NCI-H1436 (cell line): ENCODE measurements around the gene URGCP.
"Not testable (repeated sequence)": the region's sequence is repeated elsewhere in the genome, so short reads cannot be mapped to it uniquely, and the experiment has no call there.

Experiments used
- DNase-seq: peaks from one replicate; lab custom pipeline; 2025; lab: John Stamatoyannopoulos, UW

The URGCP gene

DNA sequence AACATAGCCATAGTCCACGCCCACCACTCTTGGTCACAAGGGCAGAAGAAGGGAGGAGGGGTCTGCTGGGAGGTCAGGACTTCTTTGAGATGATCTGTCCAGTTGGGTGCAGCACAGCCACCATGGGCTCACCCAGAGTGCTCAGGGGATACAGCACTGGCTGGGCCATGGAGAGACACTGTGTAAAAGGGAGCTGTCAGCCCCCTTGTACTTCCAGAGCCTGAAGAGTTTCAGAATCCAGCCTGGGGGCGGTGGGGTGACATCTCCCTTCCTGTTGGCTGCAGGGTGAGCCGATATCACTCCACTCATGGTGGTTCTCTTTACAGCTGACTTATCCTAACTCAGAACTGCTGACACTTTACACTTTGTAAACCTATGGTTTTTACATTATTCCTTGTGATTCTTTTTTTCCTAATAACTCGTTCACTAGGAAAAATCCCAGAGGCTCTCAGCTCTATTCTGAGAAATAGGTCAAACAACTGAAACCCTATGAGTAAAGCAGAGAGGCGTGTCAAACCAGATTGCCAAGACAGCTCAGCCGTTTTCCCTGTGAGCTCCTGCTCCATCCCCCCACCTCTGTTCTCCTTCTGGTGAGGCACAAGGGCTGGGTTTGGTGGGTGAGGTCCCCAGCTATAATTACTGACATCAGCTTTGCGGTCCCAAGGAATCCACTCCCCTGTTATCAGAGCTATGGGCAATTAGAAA lies 33.8 kb downstream of the URGCP start:
- no peak for DNase-seq

DNA sequence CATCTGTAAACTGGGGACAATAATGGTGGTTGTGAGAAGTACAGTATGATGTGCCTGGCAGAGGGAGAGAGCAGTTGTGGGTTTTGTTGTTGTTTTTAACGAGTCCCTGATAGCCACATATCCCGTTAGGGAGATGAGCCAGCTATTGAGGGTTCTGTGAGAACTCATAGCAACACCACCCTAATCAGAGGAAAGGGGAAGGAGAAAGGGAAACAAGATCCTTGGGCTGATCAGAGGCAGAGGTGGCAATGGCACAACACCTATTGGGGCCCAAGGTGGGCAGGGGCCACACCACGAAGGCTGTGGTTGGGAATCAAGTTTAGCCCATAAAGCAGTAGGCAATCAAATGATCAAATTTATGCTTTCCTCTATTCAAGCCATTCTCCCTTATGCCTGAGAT lies 35.3 kb downstream of the URGCP start:
- DNase-seq = no peak

DNA sequence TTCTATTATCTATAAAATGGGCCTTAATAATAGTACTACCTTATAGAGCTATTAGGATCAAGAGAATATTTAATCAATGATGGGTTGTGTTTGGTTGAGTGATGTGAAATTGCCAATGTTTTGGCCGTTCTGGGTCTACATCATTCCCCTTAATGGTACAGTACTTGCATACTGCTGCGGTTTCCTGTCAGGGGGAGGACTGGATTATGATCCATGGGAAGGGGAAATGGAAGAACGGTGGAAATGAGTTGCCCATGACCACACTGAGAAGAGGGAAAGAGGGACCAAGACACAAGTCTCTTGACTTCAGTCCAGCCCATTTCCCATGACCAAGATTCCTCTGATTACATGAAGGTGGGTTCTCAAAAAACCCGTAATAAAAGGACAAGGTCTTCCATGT lies 36.1 kb downstream of the URGCP start:
- DNase-seq = no peak

DNA sequence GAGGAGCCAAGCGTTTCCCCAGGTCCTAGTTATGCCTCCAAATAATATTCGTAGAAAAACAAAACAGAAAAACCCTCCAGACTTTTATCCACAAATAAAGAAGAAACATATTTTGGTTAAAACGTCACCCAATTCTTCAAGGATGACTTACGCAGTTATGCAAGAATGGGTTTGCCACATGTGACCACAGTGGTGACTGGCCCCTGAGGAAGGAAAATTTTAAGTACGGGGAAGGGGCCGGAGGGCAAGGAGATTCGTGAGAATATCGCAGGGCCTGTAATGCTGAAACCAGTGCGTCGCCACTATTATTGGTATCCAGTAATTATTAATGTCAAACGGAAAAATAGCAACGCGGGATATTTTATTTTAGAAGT lies 36.5 kb downstream of the URGCP start:
- DNase-seq = no peak

DNA sequence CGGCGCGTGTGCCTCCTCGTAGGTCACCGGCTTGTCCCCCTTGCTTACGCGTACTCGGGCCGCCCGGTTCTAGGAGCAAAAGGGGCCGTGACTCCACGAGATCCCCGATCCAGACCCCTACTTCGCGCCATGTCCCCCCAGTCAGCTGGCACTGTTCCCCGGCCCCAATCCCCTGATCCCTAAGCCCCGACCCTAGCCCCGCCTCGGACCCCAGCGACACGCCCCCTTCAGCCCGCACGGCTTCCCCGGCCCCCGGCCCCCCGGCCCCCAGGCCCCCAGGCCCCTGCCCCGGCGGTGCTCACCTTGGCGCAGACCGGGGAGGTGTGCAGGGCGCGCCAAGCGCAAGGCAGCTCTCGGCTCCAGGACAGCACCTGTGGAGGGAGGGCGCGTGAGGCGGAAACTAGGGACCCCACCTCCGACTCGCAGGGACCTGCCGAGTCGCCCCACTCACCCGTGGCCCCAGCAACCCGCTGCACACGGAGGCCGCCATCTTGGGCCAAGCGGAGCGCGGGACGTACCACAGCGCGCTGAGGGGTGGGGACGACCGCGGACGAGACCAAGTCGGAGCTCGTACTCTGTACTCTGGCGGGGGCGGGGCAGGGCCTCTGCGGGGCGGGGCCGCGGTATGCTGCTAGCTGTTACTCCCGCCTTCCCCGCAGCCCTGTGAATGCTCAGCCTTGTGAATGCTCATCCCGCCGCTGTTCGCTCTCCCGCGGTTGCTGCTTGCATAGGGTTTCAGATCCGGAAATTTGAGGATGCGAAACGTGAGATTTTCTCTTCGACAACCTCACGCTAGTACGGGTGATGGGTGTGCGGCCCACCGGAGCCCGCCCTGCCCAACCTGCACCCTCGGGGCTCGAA lies 37.2 kb downstream of the URGCP start, which contains the start of gene MRPS24:
MRPS24 (minus strand) TSS at position 512 of the 861 bp plus-strand sequence; CDS start at position 490, 22 bp downstream.
- DNase-seq = peak; percentile 90

DNA sequence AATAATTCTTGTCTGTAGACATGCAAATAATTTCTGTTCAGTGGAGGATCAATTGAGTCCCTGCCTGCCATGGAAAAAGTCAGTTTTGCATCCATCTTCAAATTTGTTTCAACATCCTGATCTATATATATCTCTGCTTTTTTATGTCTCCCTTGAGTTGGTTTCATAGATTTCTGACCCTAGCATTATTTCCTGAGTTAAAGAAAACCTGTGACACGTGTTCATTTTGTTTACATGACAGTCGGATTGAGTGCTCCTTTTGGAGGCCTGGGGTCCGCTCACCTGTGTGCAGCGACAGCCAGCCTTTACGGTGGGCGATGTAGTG lies 37.8 kb downstream of the URGCP start:
- DNase-seq = no peak

DNA sequence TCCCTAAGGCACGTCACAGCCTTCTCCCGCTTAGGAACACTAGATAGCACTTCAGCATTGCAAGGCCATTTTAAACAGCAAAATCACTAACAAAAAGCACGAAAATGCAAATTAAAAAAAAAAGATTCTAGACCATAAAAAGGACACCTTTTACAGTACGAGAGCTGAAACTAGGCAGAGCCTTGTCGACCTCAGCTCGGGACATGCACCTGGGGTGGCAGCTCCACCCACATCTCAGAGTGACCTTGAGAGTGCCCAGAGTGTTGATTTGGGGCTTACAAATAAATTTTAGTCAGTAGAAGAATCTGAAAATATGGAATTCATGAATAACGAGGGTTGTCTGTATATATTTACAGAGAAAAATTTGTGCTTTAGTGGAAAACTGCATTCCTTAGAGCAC lies 38.2 kb downstream of the URGCP start:
- no peak for DNase-seq

DNA sequence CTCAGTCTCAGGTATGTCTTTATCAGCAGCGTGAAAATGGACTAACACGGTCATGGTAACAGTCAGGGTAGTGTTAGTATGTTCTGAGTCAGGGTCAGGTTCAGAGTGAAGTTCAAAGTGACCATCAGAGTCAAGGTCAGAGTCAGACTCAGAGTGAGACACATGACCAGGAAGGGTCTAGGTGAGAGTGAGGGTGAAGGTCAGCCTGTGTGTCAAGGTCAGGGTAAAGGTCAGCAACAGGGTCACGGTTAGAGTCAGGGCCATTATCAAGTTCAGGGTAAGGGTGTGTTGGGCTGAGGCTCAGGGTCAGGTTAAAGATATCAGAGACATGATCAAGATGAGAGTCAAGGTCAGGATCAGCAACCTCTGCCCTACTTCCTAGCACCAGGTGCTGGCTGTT lies 41.1 kb downstream of the URGCP start:
- no peak for DNase-seq

DNA sequence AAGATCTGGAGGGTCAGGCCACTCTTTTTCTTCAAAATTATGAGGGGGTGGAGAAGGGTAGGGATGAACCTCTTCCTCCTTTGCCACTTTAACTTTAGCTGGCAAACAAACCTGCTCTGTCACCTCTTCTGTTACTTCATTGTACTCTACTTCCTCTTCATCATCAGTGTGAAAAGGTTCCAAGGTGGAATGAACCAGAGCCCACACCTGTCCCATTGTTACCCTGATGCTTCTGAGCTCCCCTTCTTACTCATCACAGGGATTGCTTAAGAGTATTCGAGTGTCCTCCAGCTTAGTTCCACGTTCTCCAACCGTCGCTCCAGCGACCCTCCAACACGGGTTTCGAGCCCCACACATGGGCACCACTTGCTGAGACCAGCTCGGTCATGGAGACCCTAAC lies 42.3 kb downstream of the URGCP start:
- no peak for DNase-seq

DNA sequence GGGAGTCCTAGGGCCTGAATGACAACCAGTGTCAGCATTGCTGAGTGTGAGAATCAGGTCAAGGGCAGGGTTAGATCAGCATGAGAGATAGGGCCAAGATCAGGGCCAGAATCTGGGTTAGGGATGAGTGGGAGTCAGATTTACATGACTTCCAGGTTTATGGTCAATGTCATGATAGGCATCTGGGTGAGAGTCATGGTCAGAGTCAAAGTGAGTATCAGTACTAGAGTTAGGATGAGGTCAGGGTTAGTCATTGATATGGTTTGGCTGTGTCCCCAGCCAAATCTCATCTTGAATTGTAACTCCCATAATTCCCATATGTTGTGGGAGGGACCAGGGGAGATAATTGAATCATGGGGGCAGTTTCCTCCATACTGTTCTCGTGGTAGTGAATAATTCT lies 49.4 kb downstream of the URGCP start:
- DNase-seq = no peak

DNA sequence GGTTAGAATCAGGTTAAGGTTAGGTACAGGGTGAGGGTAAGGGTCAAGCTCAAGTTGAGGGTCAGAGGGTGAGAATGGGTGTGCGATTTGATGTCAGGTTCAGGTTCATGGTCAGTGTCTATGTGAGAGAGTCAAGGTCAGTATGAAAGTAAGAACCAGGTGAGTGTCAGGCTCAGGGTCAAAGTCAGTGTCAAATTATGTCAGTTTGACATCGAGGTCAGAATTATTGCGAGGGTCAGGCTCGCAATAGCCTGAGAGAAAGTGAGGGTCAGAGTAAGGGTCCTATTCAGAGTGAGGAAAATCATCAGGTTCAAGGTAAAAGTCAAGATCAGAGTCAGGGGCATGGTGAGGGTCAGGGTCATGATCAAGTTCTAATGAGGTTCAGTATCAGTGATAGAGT lies 50.1 kb downstream of the URGCP start:
- DNase-seq = no peak

DNA sequence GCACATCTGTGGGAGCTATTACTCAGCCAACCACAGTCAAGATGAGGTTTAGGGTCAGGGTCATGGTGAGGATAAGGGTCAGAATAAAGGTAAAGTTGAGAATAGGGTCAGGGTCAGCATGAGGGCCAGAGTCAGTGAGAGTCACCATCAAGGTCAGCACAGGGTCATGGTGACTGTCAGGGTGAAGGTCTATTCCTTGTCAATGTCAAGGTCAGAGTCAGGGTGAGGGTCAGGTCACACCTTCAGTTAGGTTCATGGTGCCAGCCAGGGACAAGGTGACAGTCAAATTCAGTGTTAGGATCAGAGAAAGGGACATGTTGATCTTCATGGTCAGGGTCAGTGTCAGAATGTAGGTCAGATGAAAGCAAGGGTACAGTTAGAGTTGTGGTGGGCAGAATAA lies 51.2 kb downstream of the URGCP start:
- no peak for DNase-seq

DNA sequence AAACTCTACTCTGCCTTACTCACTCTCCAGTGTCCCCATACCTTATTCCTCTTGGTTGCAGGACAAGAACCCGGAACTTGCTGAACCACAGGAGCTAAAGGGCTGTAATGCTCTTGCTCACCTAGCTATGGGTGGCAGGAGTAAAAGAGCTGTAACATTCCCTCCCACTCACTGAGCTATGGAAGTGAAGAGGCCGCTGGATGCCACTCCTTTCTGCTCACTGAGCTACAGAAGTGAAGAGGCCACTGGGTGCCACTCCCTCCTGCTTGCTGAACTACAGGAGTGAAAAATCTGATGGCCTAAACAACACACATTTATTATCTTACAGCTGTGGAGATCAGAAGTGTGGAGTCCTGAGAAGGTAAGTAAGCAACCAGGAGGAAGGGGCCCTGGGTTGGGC lies 54.6 kb downstream of the URGCP start:
- no peak for DNase-seq

DNA sequence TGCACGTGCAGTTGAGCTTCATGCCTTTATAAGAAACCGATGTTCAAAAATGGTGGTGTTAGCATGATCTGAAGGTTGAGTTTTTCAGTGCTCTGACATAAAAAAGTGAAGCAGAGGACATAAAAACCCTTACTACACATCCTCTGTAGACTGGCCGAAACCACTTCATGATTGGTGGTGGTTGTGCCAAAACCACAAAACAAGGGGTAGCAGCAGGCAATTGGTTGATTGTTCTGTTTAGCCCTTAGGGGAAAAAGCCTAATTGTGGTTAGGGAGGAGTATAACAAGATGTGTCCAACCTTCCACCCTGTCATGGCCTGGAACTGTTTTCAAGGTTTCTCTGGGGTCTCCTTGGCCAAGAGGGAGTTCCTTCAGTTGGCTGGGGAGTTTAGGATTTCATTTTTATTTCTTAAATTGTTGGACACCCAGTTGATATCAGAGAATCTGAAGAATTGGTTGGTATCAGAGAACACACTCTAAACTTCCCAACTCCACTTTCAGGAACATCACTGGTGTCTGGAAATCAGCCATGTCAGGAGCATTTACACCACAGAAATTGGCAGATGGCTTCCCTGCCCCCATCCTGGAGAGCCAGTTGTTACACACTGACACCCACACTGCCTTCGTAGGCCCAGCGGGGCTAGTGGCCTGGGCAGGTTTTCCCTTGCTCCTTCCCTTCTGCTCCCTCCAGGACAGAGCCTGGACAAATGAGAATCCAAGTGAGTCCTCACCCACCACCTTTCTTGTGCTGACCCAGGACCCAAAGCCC lies 55.9 kb downstream of the URGCP start:
- DNase-seq = no peak

DNA sequence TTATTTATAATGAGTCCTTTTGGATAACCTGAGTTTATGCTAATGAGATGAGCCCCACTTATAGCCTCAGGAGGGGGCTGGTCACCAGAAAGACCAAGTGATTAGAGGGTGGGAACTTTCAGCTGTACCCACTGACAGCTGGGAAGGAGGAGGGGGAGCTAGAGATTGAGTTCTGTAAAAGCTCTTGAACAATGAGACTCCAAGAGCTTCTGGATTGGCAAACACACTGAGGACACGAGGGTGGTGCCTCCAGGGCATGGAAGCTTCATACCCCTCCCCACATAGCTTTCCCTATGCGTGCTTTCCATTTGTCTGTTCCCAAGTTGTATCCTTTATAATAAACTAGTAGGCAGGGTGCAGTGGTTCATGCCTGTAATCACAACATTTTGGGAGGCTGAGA lies 57.3 kb downstream of the URGCP start:
- no peak for DNase-seq

DNA sequence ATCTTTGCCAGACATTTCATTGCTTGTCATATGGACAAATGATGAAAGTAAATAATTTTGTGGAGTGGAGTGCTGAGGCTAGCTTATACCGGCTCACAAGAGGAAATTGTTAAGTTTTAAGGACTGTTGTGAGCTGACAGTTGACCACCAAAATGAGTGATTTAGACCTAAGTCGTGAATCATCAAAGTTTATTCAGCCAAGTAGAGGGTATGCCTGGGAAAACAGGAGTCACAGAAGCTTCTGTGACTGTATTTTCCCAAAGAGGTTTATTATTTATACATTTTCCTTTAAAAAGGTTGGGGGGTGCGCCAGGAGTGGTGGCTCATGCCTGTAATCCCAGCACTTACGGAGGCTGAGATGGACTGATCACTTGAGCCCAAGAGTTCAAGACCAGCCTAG lies 58.9 kb downstream of the URGCP start:
- DNase-seq = no peak

DNA sequence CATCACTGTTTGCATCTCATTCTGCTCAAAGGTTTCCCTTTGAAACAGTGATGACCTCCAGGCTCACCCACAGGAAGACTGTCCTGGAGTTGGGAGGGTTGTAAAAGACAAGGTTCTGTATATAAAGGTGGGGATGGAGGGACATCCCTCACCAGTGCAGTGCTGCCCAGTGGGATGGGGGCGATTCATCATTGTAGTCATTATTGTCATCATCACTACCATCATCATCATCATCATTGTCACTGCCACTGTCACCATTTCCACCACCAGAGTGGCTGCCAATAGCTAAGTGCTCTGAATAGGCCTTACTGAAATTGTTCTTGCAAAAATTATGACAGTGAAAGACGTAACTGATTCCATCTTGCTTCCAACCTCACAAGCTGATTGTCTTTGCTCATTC lies 61.7 kb downstream of the URGCP start:
- DNase-seq = no peak

DNA sequence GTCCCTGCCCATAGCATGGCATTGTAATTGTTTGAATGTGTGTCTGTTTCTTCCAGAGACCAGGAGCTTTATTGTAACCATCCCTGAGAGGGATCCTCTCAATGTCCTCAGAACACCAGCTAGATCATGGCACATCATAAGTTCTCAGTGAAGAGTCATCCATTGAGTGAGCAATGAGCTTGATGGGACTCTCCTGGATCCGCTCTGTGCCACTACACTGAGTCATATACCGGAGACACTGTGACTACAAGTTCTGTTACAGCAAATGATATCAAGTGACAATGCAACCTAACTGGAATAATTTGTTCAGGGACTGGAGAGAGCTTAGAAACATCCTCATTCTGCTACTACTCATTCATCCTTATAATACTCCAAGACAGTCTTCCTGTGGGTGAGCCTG lies 62.1 kb downstream of the URGCP start:
- DNase-seq = no peak

DNA sequence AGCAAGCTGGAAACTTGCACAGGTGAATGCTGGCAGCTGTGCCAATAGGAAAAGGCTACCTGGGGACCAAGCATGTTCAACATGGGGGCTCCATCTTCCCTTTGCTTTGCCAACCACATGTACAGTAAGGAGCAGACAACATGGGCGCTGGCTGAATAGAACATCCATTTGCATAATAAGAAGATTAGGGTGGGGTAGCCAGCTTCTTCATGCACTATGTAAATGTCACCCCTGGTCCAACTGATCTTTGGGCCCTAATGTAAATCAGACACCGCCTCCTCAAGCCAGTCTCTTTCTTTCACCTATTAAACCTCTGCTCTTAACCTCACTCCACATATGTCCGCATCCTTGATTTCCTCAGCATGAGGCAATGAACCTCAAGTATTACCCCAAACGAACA lies 63.1 kb downstream of the URGCP start:
- DNase-seq = no peak

DNA sequence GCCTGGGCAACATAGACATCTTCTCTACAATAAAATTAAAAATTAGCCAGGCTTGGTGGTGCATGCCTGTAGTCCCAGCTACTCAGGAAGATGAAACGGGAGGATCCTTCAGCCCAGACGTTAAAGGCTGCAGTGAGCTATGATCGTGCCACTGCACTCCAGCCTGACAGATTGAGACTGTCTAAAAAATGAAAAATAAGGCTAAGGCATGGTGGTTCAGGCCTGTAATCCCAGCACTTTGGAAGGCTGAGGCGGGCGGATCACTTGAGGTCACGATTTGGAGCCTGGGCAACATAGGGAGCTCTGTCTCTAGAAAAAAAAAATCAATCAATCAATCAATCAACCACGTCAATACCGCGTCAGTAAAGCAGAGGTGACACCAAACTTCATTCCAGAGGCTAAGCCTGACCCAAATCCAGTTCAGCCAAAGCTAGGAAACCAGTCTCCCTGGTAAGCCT lies 68.2 kb downstream of the URGCP start:
- no peak for DNase-seq

DNA sequence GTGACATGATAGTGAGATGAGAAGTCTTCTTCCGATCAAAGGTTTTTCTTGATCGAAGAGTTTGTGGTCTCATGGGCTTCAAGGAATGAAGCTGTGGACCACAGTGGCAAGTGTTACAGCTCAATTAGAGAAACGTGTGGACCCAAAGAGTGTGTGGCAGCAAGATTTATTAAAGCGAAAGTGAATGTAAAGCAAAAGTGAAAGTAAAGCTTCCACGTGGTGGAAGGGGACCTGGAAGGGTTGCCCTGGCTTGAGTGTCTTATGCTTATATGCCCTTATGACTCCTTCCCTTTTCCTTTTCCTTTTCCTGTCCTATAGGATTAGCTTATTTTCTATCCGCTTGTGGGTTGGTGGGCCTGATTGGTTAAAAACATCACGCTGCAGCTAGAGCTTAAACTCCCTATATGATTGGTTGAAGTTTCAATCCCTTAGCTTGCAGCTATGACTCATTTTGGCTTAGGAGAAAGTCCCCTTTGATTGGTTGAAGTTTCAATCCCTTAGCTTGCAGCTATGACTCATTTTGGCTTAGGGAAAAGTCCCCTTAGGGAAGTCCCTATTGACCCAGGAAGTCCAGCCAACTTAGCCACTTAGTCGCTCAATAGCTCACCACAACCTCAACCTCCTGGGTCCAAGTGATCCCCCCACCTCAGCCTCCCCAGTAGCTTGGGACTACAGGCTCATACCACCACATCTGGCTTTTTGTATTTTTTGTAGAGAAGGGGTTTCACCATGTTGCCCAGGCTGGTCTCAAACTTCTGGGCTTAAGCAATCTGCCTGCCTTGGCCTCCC lies 71.7 kb downstream of the URGCP start:
- DNase-seq = no peak

DNA sequence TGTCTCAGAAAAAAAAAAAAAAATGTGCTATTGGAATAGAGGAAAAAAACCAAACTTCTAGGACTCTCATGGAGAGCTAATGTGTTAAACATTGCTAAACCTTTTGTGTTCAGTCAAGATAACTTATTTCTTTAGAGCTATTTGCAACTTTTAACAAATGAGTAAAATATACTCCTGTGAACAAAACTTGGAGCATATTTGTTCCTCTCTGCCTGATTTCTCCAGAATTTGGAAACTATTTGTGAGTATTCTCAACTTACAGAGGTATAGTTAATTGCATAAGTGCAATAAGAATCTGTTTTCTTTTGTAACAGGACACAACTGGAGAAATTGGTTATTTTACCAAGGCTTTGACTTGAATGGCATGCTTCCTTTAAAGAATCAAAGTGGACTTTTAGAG lies 75.5 kb downstream of the URGCP start:
- not testable (repeated sequence) for DNase-seq
